Suppressor macrophage (primary cell): ENCODE data around the gene CD59.
A peak's percentile ranks its signal among the peaks of the same experiment; 100 is the strongest.

Experiments used
- DNase-seq, 4 experiments: peaks; one replicate each; pipeline ENCODE4 v3.0.0-alpha.2; 2020 to 2022
- total RNA-seq, 17 experiments: gene quantifications; one replicate each; lab custom pipeline; 2026; ENCODE audit warnings: mixed read lengths in 6 of 17, inconsistent platforms in 3 of 17; lab: John Stamatoyannopoulos, UW

Gene CD59, protein sequence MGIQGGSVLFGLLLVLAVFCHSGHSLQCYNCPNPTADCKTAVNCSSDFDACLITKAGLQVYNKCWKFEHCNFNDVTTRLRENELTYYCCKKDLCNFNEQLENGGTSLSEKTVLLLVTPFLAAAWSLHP
- total RNA-seq: 120 to 260 (median 187) reads per million in 17 experiments

DNA sequence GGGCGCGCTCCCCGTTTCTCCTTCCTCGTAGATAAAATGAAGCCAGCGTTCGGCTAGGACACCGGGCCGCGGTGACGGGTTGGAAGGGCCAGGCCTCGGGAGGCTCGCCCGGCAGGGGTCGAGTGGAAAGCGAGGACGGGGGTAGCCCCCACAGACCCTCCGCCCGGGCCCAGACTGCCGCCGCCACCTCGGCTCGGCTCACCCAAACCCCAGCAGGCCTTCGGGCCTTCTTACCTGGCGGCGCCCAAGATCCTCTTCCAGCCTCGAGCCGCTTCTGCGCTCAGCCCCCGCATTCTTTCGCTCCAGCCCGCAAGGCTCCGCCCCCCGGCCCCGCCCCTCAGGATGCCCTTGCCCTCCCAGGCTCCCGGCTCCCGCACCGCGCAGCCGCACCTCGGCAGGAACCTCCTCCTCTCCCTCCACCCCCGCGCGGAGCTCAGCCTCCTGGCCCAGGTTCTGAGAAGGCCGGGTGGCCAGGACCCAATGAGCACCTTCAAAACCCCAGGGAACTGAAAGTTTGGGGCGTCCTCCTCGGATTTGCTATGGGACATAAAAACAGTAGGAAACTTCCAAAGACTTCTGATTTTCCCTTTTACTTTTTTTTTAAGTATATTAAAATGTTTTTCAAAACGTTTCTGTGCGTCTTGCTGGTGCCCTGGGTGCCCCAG, at the start of gene CD59:
Gene CD59, minus strand, starts transcription at position 276 of the 665 bp plus-strand sequence. CDS start 13,978 bp downstream, outside the sequence.
- peak; percentile 81 to 94 (median 89) for DNase-seq

- no peak for DNase-seq
Observed at GRCh38 chr11:33785609-33786008, 49.4 kb upstream of the CD59 start.

GRCh38 chr11:33779849-33780528, 43.8 kb upstream of the CD59 start:
- DNase-seq: no peak

GRCh38 chr11:33778675-33779074, 42.5 kb upstream of the CD59 start:
- no peak for DNase-seq

DNA sequence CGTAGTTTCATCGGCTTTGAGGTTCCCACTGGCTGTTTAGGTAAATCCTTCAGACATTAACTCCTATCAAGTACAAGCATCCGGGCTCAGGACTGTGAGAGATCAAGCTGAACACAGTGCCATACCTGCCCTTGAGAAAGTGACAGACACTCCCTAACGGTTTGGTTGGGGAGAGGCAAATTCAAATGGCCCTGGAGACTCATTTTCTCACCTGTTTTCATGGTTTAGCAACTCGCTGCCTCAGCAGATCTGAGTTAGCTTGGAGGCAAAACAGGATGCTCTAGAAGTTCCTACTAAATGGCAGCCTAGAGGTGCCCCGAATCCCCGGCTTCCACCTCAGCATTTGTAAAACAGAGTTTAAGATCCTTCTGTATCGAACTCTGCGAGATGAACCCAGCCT, 41.7 kb upstream of the CD59 start:
- no peak for DNase-seq

GRCh38 chr11:33775832-33776470, 39.7 kb upstream of the CD59 start:
- no peak for DNase-seq

GRCh38 chr11:33775467-33775807, 39.2 kb upstream of the CD59 start:
- DNase-seq: no peak

DNA sequence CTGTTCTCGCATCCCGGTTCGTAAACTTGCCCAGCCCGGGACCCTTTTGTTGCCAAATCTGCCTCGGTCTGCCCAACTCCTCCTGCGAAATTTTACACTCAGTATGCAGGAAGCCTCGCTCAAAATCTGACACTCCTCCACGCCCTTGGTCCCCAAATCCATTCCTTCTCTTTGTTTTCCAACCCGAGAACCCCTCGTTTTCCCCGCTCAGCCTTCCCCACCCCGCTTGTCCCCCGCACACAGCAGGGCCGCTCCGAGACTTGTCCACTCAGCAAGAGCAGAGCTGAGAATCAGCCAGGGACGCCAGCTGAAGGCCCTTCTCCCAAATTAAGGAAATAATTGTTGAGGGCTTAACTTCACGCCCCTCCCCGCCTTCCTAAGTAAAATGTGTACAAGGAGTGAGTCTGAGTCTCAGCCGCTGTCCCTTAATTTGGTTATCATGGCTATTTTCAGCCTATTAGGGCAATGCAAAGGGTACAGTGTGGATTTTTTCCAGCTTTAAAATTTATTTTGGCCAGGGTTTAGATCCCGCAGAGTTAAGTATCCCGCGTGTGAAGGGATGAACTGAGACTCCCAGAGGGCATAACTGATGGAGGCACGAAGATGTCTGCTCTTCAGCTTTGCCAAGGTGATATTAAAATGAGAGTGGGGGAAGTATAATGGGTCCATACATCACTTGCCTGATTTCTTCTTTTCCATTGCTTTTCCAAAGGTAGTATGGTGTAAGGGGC, 38.7 kb upstream of the CD59 start:
- peak in 3 of 4 experiments; percentile 20 to 53 (median 32) for DNase-seq

DNA sequence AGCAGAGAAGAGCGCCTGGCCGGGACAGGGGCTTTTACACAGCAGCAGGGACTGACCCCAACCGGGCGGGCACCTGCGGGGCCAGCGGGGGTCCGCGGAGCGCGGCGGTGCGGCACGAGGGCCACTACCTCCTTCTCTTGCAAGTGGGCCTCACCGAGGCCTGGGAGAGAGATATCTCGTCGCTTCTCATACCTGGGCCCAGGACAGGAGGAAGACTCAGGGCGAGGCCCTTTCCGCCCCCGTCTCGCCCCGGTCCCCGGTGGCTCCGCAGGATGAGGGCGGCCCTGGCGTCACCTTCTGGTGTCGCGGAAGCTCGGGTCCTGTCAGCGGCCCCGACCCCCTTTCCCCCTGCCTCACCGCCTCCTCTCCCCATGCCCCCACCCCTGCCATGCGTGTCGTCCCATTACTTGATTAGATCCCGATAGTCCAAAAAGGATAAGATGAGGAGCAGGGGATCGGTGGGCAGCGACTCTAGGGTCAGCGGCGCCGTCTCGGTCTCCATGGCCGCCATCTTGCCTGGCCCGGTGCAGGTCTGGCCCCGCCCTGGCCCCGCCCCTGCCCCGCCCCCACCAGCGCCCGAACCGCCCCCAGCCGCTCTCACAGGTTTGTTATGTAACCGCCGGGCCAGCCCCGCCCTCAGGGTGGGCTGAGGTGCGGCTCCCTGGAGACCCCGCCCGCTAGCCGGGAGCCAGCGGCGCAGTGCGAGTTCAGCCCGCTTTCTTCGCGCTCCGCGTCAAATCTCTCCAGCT, 37.9 kb upstream of the CD59 start, which contains the start of gene FBXO3:
Gene FBXO3, minus strand, starts transcription at position 534 of the 749 bp plus-strand sequence. Its CDS starts 23 bp downstream, at position 511.
- DNase-seq: peak; percentile 76 to 90 (median 83)

GRCh38 chr11:33773404-33773986, 37.3 kb upstream of the CD59 start:
- DNase-seq: peak in 3 of 4 experiments; percentile 8 to 31 (median 25)

DNA sequence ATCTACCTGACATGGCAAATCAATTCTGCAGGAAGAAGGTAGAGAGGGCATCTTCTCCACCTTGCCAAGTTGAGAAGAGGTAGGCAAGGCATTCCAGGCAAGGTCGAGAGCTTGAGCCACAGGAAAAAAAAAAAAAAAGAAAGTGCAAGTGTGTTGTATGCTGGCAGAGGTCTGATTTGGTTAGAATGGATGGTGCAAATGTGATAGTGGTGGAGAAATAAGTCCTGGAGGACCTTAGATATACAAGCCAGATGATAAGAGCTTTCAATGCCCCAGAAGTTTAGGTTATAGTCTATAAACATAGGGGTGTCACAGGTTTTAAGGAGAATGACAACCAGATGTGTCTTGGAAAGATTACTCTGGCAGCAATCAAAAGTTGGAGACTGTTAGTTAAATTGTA, 36.6 kb upstream of the CD59 start:
- no peak for DNase-seq

DNA sequence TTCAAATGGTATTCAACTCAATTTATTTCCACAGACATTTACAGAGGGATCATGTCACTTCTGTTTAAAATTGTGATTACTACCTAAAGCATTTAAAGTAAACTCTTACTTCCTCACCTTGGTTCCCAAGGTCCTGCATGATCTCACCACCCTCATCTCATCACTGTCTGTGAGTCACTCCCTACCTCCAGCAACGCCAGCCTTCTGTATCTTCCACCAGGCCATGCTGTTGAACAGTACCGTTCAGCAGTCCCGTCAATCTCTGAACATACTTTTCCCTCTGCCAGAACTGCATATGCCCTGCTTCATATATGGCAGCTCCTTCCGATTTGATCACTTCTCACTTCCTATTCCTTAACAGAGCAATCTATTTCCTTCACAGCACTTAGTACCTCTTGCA, 36.1 kb upstream of the CD59 start:
- peak in 2 of 4 experiments; percentile 3 to 9 for DNase-seq

GRCh38 chr11:33770236-33770635, 34.0 kb upstream of the CD59 start:
- DNase-seq: no peak

- DNase-seq: no peak
Observed at GRCh38 chr11:33769542-33769941, 33.3 kb upstream of the CD59 start.

- no peak for DNase-seq
Observed at GRCh38 chr11:33767624-33768023, 31.4 kb upstream of the CD59 start.

DNA sequence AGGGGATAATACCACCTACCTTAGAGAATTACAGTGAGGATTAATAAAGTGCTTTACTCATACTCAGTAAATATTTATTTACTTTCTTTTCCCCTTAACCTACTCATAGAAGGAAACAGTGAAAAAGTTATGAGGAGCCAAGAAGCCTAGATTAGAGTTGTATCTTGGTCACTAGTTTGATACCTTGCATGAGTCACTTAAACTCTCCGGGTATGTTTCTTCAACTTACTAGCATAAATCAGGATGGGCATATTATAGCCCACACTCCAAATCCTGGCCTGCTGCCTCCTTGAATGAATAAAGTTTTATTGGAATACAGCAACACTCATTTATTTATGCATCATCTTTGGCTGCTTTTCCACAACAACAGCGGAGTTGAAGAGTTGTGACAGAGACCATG, 29.9 kb upstream of the CD59 start:
- no peak for DNase-seq

GRCh38 chr11:33761471-33761870, 25.2 kb upstream of the CD59 start:
- no peak for DNase-seq

- no peak for DNase-seq
Observed at GRCh38 chr11:33753304-33753967, 17.2 kb upstream of the CD59 start.

DNA sequence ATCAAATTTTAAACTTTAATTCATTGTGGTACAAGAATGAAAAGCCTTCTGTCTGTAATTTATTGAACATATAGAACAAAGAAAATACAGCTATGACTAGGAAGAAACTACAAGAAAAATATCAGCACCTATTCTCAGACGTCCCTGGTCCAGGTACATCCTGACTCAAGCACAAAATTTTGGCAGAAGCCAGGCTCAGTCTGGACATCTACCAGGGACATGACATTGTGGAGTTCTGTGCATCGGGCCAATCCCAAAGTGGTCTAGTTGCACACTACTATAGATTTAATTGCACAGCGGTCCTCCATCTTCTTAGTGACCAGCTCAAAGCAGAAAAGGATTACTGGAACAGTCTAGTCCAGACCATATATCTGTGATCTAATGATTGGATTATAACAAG, 15.7 kb upstream of the CD59 start:
- DNase-seq: no peak

DNA sequence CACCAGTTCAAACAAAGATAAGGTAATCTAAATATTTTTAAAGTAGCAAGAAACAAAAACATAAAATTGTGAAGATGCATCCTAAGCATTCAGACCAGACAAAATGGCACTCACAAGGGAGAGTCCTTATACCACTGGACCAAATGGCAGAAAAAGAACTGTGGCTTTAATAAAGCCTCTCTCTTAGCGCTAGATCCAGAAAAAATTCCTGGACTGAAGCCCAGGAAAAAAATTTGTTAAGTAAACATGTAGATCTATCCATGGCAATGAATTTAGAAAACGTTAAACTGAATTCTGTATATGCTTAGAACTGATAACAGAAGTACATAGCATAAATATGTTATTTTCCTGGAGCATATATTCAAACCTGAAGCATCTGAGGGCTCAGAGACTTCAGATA, 11.8 kb upstream of the CD59 start:
- DNase-seq: no peak

GRCh38 chr11:33743291-33743690, 7.1 kb upstream of the CD59 start:
- DNase-seq: no peak
